Astrocyte (in vitro differentiated cells and primary cell): ENCODE results near the gene TYW3.

Experiments used
- CTCF ChIP-seq: IDR thresholded peaks from 2 replicates; pipeline ENCODE4 v1.5.1; 2011; ENCODE audit warnings: low read depth, mild to moderate bottlenecking, inconsistent platforms, low read length, moderate library complexity; ENCODE audit not compliant: insufficient read depth
- EZH2 ChIP-seq: IDR thresholded peaks from 2 replicates; pipeline ENCODE4 v1.6.1; 2012; ENCODE audit warnings: mild to moderate bottlenecking, low read length, inconsistent platforms; ENCODE audit not compliant: insufficient read depth

GRCh38 chr1:74731399-74732052 lies 1.4 kb upstream of the TYW3 start:
- TF ChIP-seq EZH2 (no peak), CTCF (no peak)
